Measurements from ENCODE around the gene TMPRSS13. TPM values are rescaled to one million over a fixed set of nuclear protein-coding genes. Genes with fewer than 3 reads are reported as not detected.

Gene TMPRSS13
- total RNA-seq, 2 experiments from 2014 or later: 0.79 to 1.1 TPM

GRCh38 chr11:117881217-117881616, 48.0 kb downstream of the TMPRSS13 start:
- H3K4me3 ChIP-seq (ENCODE audit: low read depth, low read length, poor library complexity, severe bottlenecking): no peak overlapping the region
- POLR2A ChIA-PET: no interaction called here
- intact Hi-C loops (cut with micrococcal nuclease; ENCODE audit: unreplicated experiment): no loop called here
- H3K27ac ChIP-seq (ENCODE audit: low read depth, low read length, poor library complexity, severe bottlenecking): no peak overlapping the region
- no peaks in the 10 kb centered on the region for H3K79me2 ChIP-seq (ENCODE audit: insufficient read depth, low read depth, low read length)
- no peak for DNase-seq (ENCODE audit: low spot score)
- no peaks in the 10 kb centered on the region for H3K9me3 ChIP-seq (ENCODE audit: low read length)
- no peak overlapping the region for H3K4me2 ChIP-seq (ENCODE audit: low read length)
- no peaks in the 10 kb centered on the region for H4K20me1 ChIP-seq (ENCODE audit: insufficient read depth, low read length)
- no TSS peak for BruUV-seq (replicated peaks)
- no peaks in the 10 kb centered on the region for H3K9me2 ChIP-seq (ENCODE audit: insufficient read depth, low read length)
- H2AFZ ChIP-seq (ENCODE audit: low read length): no peak overlapping the region
- CTCF ChIA-PET (ENCODE audit: unreplicated experiment): no interaction called here
- H3K36me3 ChIP-seq (ENCODE audit: insufficient read depth, low read length): no peaks in the 10 kb centered on the region
- no peaks in the 10 kb centered on the region for H3K4me1 ChIP-seq (ENCODE audit: insufficient read depth, low read length, poor library complexity, severe bottlenecking)
- TF ChIP-seq CTCF (conservative IDR thresholded peaks at IDR 0.05; ENCODE audit: low read length) (no peak), EZH2phosphoT487 (IDR thresholded peaks at IDR 0.05; ENCODE audit: borderline replicate concordance, low read depth, low read length) (no peak)

GRCh38 chr11:117879516-117880480, 49.4 kb downstream of the TMPRSS13 start:
- CTCF ChIA-PET (ENCODE audit: unreplicated experiment): no interaction called here
- H3K27ac ChIP-seq (ENCODE audit: low read depth, low read length, poor library complexity, severe bottlenecking): no peak overlapping the region
- H3K79me2 ChIP-seq (ENCODE audit: insufficient read depth, low read depth, low read length): no peaks in the 10 kb centered on the region
- intact Hi-C loops (cut with micrococcal nuclease; ENCODE audit: unreplicated experiment): no loop called here
- no peaks in the 10 kb centered on the region for H3K36me3 ChIP-seq (ENCODE audit: insufficient read depth, low read length)
- DNase-seq (ENCODE audit: low spot score): no peak
- H2AFZ ChIP-seq (ENCODE audit: low read length): no peak overlapping the region
- POLR2A ChIA-PET: interaction anchor here (0.5 to 0.6 kb wide), 2 partner anchors 51 to 162 kb away, joined by 3 read pairs; no protein-coding TSS in a partner anchor
- no peak overlapping the region for H3K4me2 ChIP-seq (ENCODE audit: low read length)
- H3K9me2 ChIP-seq (ENCODE audit: insufficient read depth, low read length): no peaks in the 10 kb centered on the region
- no peaks in the 10 kb centered on the region for H3K9me3 ChIP-seq (ENCODE audit: low read length)
- H3K4me3 ChIP-seq (ENCODE audit: low read depth, low read length, poor library complexity, severe bottlenecking): no peak overlapping the region
- TF ChIP-seq EZH2phosphoT487 (IDR thresholded peaks at IDR 0.05; ENCODE audit: borderline replicate concordance, low read depth, low read length) (no peak), CTCF (conservative IDR thresholded peaks at IDR 0.05; ENCODE audit: low read length) (no peak)
- H4K20me1 ChIP-seq (ENCODE audit: insufficient read depth, low read length): no peaks in the 10 kb centered on the region
- no TSS peak for BruUV-seq (replicated peaks)
- H3K4me1 ChIP-seq (ENCODE audit: insufficient read depth, low read length, poor library complexity, severe bottlenecking): no peaks in the 10 kb centered on the region

GRCh38 chr11:117878939-117879475, 50.2 kb downstream of the TMPRSS13 start:
- CTCF ChIA-PET (ENCODE audit: unreplicated experiment): no interaction called here
- TF ChIP-seq EZH2phosphoT487 (IDR thresholded peaks at IDR 0.05; ENCODE audit: borderline replicate concordance, low read depth, low read length): no peak
- TF ChIP-seq CTCF (conservative IDR thresholded peaks at IDR 0.05; ENCODE audit: low read length): no peak
- H4K20me1 ChIP-seq (ENCODE audit: insufficient read depth, low read length): no peaks in the 10 kb centered on the region
- H3K27ac ChIP-seq (ENCODE audit: low read depth, low read length, poor library complexity, severe bottlenecking): no peak overlapping the region
- no peaks in the 10 kb centered on the region for H3K79me2 ChIP-seq (ENCODE audit: insufficient read depth, low read depth, low read length)
- POLR2A ChIA-PET: interaction anchor here (0.6 kb wide), 1 partner anchor 52 kb away, joined by 3 read pairs; no protein-coding TSS in a partner anchor
- no peaks in the 10 kb centered on the region for H3K9me3 ChIP-seq (ENCODE audit: low read length)
- intact Hi-C loops (cut with micrococcal nuclease; ENCODE audit: unreplicated experiment): no loop called here
- no peak overlapping the region for H2AFZ ChIP-seq (ENCODE audit: low read length)
- no TSS peak for BruUV-seq (replicated peaks)
- no peaks in the 10 kb centered on the region for H3K9me2 ChIP-seq (ENCODE audit: insufficient read depth, low read length)
- no peak overlapping the region for H3K4me3 ChIP-seq (ENCODE audit: low read depth, low read length, poor library complexity, severe bottlenecking)
- H3K4me1 ChIP-seq (ENCODE audit: insufficient read depth, low read length, poor library complexity, severe bottlenecking): no peaks in the 10 kb centered on the region
- H3K36me3 ChIP-seq (ENCODE audit: insufficient read depth, low read length): no peaks in the 10 kb centered on the region
- H3K4me2 ChIP-seq (ENCODE audit: low read length): no peak overlapping the region
- no peak for DNase-seq (ENCODE audit: low spot score)

Measured in OCI-LY7 (cell line).